ENCODE results near the gene CBX4.

The CBX4 gene

DNA sequence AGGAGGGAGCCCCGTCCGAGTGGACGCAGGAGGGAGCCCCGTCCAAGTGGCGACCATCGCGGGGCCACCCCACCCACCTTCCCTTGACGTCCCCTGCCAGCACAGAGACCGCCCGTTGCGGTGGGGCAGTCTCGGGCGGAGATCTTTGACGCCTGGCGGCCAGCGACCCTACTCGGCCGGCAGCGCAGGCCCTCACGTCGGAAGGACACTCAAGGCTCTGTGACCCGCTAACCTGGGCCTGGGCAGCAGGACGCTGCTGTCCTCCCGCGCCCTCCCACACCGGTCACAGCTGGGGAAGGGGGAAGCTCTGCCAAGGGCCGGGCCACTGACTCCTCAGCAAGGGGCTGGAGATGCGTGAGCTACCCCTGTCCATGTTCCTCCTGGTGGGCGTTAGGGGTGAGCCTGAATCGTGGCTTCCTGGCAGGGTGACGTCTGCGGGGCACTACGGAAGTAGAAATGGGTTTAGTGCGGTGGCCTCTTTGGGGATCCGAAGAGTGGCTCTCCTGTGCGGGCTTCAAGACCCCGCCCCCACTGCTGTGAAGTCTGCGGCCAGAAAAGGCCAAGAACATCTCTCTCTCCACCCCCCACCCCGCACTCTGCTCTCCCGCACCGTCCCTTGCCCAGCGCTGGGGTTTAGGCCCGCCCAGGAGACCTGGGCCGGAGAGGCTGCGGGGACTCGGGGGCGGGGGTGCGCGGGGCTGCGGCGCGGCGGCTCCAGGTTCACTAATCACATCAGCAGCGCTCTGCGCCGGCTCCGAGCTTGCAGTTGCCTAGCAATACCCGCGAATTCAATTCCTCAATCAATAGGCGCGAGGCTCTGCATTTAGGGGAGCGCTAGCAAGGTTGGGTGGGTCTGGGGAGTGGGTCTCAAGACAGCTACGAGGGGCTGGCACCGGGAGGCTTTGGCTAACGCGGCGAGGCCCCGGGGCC is 48.2 kb downstream of the CBX4 start:
- DNase-seq (ENCODE audit: low read depth, low spot score) = no peak
- ChIA-PET POLR2A (interaction anchor here (1.5 kb wide), 1 partner anchor 48 kb away, joined by 3 read pairs; the partner anchor contains the start of gene CBX4), CTCF (interaction anchor here (0.6 to 2.2 kb wide), 5 partner anchors 12 to 208 kb away, joined by 3 to 15 read pairs (median 4); partner anchors contain the start of gene CBX2)
- TF ChIP-seq, protein P1, sequence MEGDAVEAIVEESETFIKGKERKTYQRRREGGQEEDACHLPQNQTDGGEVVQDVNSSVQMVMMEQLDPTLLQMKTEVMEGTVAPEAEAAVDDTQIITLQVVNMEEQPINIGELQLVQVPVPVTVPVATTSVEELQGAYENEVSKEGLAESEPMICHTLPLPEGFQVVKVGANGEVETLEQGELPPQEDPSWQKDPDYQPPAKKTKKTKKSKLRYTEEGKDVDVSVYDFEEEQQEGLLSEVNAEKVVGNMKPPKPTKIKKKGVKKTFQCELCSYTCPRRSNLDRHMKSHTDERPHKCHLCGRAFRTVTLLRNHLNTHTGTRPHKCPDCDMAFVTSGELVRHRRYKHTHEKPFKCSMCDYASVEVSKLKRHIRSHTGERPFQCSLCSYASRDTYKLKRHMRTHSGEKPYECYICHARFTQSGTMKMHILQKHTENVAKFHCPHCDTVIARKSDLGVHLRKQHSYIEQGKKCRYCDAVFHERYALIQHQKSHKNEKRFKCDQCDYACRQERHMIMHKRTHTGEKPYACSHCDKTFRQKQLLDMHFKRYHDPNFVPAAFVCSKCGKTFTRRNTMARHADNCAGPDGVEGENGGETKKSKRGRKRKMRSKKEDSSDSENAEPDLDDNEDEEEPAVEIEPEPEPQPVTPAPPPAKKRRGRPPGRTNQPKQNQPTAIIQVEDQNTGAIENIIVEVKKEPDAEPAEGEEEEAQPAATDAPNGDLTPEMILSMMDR (IDR thresholded peaks at IDR 0.05; ENCODE audit: insufficient read depth, low read length, missing control alignments) = no peak
- H3K4me3 ChIP-seq (ENCODE audit: low read depth, low read length) = no peak overlapping the region

DNA sequence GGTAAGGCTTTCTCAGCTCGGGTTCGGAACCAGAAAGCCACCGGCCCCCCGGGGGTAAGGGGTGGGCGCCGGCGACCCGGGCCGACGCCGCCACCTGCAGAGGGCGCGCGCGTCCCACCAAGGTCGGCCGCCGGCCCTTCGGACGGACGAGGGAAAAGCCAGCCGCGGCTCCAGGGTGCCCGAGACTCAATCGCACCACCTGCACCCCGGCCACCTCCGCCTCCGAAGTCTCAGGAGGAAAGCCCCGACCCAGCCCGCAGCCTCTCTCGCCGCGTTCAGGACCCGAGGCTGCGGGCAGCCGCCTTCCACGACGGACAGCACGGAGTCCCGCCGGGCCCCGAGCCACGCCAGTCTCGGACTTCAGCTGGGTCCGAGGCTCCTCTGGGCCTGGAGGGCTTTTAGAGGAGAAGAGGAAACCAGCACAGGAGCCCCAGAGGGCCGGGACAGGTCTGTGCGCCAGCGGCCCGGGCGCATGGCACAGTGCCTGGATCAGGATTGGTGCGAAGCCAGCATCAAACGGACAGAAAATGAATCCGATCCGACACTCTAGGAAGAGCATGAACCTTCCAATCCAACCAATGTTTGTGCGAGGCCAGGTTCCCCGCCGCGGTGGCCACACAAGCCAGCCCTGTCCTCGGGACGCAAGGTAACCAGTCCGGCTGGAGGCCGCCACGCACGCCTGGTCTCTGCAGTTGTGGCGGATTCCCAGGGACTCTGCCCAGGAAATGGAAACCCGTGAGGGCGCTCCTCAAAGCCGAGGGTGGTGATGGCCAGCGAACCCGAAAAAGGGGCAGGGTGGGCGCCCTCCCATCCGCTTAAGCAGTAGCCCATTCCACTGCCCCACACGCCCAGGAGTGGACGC is 49.1 kb downstream of the CBX4 start:
- ChIA-PET CTCF (interaction anchor here (0.7 to 2.2 kb wide), 17 partner anchors 9 to 219 kb away, joined by 3 to 15 read pairs (median 4); partner anchors contain the start of gene CBX2), POLR2A (interaction anchor here (1.5 kb wide), 1 partner anchor 49 kb away, joined by 3 read pairs; the partner anchor contains the start of gene CBX4)
- no peak for DNase-seq (ENCODE audit: low read depth, low spot score)
- no peak overlapping the region for H3K4me3 ChIP-seq (ENCODE audit: low read depth, low read length)
- TF ChIP-seq, protein P1 (IDR thresholded peaks at IDR 0.05; ENCODE audit: insufficient read depth, low read length, missing control alignments) = peak; percentile 64

DNA sequence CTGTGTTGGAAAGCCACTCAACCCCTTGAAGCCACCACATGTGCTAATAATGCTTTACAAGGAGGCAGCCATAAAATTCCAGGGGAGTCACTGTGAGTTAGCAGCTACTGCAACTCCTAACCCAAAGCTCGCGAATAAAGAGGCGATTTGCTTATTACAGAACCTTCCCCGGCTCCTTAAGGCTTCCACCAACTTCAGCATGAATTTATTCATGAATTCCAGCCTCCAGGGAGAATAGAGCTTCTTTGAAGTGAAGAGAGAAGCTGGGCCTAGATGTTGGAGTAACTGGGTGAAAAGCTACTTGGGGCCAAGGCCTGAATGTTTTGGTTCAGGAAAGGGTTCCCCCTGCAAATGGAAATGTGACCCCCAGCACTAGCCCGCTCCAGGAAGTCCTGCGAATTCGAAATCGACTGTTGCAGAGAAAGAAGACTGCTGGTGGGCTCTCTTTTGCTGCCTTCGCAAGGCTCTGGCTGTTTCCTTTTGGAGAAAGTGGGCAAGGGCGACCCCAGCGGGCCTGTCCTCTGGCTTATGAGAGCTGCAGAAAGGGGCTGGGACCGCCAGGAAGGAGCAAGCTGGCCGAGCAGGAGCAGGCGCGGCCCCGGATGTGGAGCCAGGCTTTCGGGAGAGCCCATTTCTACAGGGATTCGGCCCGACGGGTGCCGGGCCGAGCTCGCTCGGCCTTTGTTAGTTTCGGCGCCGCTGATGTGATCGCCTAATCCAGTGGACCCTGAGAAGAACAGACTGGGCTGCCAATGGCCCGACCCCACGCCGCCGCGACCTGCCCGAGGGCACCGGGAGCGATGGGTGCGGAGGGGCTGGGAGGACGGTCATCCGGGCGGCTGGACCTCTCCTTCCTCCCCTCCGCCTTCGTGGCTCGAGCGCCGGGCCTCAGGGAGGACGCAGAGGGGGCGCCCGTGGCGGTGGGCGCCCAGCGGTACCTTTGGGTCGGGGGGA is 50.0 kb downstream of the CBX4 start:
- H3K4me3 ChIP-seq (ENCODE audit: low read depth, low read length) = no peak overlapping the region
- DNase-seq (ENCODE audit: low read depth, low spot score) = no peak
- ChIA-PET POLR2A (no interaction called here), CTCF (interaction anchor here (0.7 to 2.2 kb wide), 18 partner anchors 8 to 220 kb away, joined by 3 to 15 read pairs (median 4); partner anchors contain the start of gene CBX2)
- TF ChIP-seq, protein P1 (IDR thresholded peaks at IDR 0.05; ENCODE audit: insufficient read depth, low read length, missing control alignments) = no peak

DNA sequence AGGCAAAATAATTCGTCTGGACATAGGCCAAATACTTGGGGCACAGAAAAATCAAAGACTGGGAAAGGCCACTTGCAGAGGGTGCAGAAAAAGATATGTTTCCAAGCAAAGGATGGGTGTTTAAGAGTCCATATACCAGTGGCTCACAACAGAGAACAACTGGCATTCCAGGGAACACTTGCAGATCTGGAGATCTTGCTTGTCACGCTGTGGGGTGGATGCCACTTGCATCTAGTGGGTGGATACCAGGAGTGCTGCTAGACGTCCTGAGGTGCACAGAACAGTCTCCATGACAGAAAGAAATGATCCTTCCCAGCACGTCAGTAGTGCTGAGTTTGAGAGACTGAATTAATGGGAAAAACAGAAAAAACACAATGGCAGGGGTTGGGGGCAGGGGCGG is 50.8 kb downstream of the CBX4 start:
- no peak overlapping the region for H3K4me3 ChIP-seq (ENCODE audit: low read depth, low read length)
- no peak for DNase-seq (ENCODE audit: low read depth, low spot score)
- TF ChIP-seq, protein P1 (IDR thresholded peaks at IDR 0.05; ENCODE audit: insufficient read depth, low read length, missing control alignments) = no peak
- POLR2A ChIA-PET = no interaction called here
- CTCF ChIA-PET = interaction anchor here (1.1 to 2.2 kb wide), 8 partner anchors 9 to 218 kb away, joined by 3 to 15 read pairs (median 4); partner anchors contain the start of gene CBX2

DNA sequence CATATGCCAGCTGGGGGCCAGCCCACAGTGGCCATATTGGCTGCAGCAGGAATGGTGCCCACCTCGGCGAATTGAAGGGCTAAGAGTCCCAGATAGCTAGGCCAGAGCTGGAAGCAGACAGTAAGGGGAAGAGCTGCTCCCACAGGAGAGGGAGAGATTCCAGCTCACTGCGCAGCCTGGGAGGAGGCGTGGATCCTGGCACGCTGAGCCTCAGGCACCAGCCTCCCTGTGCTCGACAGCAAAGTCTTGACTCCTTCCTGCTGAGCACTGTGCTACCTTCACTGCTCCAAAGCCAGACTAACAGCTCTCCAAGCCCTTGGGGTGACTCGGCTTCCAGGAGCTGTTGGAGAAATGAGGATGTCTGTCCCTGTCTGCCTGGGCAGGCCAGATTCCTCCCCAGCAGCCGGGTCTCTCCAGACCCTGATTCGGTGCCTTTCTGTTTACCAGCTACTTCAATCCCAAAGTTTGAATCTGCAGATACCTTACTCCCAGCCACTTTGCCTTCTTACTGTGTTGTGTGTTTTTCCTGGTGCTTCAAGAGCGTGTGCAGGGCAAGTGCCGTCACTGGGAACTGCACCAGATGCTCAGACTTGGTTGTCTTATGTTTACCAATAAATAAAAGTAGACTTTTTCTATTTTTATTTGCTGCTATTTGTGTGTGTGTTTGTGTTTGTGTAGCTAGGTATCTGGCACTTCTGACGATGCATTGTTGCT is 52.2 kb downstream of the CBX4 start:
- TF ChIP-seq, protein P1 (IDR thresholded peaks at IDR 0.05; ENCODE audit: insufficient read depth, low read length, missing control alignments) = no peak
- no peak overlapping the region for H3K4me3 ChIP-seq (ENCODE audit: low read depth, low read length)
- no peak for DNase-seq (ENCODE audit: low read depth, low spot score)
- ChIA-PET POLR2A (interaction anchor here (0.9 kb wide), 1 partner anchor 52 kb away, joined by 3 read pairs; the partner anchor contains the start of gene CBX4), CTCF (interaction anchor here (1.1 to 1.7 kb wide), 7 partner anchors 8 to 205 kb away, joined by 3 to 8 read pairs (median 4); partner anchors contain the start of genes CBX4 and CBX8)

Data from AG04449 (cell line).